Measurements from ENCODE around the gene IGSF6.
"Not testable (repeated sequence)": the region's sequence is repeated elsewhere in the genome, so short reads cannot be mapped to it uniquely, and the experiment has no call there.

IGSF6 gene, protein sequence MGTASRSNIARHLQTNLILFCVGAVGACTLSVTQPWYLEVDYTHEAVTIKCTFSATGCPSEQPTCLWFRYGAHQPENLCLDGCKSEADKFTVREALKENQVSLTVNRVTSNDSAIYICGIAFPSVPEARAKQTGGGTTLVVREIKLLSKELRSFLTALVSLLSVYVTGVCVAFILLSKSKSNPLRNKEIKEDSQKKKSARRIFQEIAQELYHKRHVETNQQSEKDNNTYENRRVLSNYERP

DNA sequence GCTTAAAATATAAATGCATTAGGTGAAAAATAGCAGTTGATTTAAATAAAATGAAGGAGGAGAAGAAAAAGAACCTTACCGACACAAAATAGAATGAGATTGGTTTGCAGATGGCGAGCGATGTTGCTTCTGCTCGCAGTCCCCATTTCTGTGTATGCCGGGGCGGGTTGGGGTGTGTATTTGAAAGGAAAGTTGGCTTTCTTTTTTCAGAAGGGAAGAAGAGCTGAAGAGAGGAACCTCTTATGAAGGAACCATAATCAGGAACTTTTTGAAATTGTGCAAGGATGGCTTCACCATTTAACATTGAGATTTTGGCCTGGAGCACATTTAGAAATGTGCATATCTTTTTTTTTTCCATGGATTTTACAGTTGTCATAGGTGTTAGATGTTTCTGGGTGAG, at the start of gene IGSF6:
IGSF6 (minus strand) TSS at position 156 of the 400 bp plus-strand sequence; CDS start at position 146, 10 bp downstream.
- no peak for DNase-seq

DNA sequence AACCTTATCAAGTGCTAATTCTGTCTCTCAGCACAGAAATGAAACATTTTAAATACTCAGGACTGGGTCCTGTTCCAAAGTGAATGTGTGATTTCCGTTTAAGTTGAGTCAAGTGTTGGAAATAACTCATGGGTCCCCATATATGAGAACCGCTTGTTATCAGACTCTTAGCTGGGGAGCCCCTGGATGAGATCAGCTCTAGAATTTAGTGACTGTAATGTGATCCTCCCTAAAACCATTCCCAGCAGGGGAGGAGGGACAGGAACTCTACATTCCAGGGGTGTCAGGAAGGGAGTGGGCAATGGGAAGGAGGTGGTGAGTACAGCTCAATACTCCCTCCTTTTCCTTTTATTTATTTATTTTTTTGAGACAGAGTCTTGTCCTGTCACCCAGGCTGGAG, 48.9 kb upstream of the IGSF6 start:
- no peak for DNase-seq

DNA sequence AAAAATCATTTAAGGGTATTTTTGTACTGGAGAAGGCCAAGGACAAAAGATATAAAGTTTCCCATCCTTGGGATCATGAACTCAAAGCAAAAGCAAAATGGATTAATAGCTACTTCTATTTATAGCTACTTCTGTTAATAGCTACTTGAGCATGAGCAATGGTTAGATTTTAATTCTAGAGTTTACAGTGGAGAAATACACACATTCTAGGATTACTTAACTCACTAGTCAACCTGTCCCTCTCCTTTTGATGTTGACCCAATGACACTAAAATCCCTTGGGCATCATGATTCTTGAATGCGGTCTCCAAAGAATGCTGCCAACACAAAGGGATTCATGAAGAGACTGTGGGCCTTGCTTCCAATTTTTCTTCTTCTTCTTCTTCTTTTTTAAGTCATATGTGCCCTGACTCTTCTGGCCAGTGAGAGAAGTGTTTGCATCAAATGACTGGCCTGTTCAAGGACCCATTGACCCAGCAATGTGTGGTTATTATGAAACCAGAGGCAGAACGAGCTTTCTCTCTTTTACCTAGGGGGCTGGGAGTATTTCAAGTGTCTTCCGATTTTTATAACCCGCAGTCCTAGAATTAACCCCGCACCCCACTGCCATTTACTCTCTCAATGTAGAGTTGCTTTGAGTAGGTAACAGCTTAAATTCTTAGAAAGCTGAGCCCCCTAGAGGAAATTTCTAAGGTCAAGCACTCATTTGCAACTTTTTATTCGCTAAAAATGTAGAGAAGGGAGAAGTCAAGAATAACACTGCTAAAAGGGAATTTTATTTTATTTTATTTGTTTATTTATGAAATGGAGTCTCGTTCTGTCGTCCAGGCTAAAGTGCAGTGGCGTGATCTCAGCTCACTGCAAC, 46.0 kb upstream of the IGSF6 start:
- no peak for DNase-seq

DNA sequence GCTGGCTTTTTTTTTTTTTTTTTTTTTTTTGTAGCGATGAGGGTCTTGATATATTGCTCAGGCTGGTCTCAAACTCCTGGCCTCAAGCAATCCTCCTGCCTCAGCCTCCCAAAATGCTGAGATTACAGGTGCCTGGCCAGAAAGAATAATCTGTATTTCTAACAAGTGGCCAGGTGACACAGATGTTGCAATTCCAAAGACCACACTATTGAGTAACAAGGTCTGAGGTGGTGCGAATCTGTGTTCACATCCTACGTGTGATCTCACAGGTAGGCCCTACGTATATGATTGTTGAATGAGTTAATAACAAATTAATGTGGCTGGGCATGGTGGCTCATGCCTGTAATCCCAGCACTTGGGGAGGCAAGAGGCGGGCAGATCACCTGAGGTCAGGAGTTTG, 44.6 kb upstream of the IGSF6 start:
- no peak for DNase-seq

DNA sequence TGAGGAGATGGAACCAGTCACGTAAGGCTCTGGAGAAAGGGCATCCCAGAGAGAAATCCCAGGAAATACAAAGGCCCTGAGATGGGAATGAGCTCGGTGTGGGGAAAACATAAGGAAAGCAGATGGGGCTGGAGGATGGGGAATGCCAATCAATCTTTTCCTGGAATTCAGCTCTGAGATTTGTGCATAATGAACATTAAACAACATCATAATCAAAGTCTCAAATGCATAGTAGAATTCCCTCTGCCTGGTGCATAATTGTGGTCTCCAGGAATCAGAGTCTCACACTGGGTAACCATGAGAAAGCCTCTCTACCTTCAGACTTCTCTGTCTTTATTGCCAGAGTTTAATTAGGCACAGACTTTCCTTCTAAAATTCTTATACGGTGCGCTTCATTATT, 42.2 kb upstream of the IGSF6 start:
- no peak for DNase-seq

DNA sequence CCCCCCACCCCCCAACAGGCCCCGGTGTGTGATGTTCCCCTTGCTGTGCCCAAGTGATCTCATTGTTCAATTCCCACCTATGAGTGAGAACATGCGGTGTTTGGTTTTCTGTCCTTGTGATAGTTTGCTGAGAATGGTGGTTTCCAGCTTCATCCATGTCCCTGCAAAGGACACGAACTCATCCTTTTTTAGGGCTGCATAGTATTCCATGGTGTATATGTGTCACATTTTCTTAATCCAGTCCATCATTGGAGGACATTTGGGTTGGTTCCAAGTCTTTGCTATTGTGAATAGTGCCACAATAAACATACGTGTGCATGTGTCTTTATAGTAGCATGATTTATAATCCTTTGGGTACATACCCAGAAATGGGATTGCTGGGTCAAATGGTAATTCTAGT, 38.6 kb upstream of the IGSF6 start:
- not testable (repeated sequence) for DNase-seq

DNA sequence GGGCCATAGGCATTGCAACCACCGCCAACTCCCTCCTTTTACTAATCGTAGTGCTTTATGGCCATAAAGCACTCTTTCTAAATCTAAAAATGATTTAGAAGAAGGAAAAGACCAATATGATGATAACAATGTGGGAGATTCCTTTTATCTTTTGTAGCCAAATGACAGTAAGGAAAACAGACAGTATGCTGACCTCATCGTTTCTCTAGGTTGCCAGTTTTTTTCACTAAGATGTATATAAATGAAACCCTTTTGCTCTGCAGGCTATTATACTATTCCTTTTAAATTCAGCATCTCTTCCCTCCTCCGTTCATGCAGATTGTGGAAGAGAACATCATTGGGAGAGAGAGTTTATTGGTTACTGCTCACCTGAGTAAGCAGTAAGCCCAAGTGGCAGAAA, 36.7 kb upstream of the IGSF6 start:
- DNase-seq, result no peak

DNA sequence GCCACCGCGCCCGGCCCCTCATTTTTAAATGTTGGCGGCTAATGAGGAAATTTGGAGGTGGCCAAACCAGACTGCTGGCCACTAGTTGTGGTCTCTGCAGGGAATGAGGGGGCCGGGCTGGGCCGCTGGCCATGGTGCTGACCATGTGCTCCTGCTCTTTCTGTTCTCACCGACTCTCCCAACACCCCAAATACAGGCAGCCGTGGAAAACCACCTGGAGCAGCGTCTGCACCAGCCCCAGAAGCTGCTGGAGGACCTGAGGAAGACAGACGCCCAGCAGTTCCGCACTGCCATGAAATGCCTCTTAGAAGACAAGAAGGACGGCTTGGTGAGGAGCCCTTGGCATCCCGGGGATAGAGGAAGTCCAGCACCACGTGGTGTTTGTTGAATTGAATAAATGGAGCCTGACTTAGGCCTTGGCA, 32.6 kb upstream of the IGSF6 start:
- no peak for DNase-seq

DNA sequence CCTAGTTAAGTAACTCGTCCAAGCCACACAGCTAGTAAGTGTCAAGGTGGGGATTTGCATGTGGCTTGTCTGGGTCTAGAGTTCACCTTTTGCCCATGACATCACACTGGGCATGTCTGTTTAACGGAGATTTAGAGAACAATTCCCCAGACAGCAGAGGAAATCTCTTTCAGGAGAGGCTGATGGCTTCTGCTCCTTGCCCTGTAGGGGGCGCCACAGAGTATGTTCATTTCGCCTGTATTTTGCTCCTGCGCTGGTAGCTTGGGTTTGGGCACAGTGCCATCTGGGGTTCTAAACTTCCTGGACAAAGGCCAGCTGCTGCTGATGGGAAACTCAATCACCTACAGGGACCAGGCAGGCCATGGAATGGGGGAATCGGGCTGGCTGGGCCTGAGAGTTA, 31.8 kb upstream of the IGSF6 start:
- DNase-seq, result peak; percentile 23

DNA sequence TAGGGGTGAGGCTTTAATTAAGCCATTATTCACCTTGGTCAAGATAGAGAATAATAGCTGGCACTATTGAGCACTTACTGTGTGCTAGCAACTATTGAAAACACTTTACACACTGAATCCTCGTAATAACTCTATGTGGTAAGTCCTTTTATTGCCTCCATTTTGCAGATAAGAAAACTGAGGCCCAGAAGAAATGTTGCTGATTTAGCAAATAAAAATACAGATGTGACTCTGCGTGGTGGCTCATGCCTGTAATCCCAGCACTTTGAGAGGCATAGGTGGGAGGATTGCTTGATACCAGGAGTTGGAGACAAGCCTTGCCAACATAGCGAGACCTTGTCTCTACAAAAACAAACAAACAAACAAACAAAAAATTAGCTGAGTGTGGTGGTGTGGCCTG, 30.8 kb upstream of the IGSF6 start:
- no peak for DNase-seq

DNA sequence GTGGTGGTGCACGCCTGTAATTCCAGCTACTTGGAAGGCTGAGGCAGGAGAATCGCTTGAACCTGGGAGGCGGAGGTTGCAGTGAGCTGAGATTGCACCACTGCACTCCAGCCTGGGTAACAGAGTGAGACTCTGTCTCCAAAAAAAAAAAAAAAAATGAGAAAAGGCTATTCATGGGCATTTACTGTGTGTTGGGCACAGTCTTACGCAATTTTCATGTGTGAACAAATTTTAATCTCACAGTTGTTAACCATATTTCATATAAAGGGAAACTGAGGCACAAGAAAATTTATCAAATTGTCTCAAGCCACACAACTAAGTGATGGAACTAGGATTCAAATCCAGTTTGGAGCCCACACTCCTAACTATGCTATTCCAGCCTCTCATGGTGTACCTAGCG, 28.3 kb upstream of the IGSF6 start:
- not testable (repeated sequence) for DNase-seq

DNA sequence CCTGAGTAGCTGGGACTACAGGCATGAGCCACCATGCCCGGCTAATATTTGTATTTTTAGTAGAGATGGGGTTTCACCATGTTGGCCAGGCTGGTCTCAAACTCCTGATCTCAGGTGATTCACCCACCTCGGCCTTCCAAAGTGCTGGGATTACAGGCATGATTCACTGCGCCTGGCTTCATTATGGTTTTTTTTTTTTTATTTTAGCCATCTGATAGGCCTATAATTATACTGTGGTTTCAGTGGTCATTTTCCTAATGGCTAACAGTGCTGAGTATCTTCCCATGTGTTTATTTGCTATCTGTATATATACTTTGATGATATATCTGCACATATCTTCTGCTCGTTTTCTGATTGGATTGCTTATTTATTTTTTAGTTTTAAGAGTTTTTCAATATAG, 22.0 kb upstream of the IGSF6 start:
- DNase-seq, result not testable (repeated sequence)

DNA sequence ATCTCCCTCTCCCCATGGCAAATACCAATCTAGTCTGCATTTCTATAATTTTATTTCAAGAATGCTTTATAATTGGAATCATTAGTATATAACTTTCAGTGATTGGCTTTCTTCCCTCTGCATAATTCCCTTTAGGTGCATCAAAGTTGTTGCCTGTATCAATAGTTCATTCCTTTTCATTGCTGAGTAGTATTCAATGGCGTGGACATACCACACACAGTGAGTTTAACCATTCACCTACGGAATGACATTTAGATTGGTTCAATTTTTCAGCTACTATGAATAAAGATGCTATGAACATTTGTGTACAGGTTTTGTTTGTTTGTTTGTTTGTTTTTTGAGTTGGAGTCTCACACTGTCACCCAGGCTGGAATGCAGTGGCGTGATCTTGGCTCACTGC, 21.1 kb upstream of the IGSF6 start:
- DNase-seq, result no peak

DNA sequence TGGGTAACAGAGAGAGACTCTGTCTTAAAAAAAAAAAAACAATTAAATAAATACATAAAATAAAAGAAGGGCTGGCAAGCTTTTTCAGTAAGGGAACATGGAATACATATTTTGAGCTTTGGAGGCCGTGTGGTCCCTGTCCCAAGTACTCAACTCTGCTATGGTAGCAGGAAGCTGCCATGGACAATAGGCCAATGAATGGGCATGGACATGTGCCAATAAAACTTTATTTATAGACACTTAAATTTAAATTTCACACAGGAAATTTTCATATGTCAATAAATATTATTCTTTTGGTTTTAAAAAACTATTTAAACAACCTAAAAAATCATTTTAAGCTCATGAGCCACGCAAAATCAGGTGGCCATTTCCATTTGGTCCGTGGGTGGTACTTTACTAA, 15.2 kb upstream of the IGSF6 start:
- no peak for DNase-seq

DNA sequence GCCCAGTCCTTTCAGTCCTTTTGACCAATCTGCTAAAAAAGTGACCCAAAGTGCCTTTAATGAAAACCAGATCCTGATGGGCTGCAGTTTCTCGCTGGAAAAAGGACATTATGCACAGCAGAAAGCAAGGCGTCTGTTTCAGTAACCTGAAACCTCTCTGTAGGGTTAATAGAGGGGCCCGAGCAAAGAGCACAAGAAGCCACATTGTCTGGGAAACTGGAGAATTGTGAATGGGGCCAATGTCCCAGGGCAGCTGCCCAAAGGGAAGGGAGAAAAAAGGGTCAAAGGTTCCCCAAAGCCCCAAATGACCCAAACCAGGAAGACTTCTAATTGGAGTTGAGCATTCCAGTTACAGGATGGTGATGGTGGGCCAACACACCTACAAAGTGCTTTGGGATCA, 14.4 kb upstream of the IGSF6 start:
- peak; percentile 25 for DNase-seq

DNA sequence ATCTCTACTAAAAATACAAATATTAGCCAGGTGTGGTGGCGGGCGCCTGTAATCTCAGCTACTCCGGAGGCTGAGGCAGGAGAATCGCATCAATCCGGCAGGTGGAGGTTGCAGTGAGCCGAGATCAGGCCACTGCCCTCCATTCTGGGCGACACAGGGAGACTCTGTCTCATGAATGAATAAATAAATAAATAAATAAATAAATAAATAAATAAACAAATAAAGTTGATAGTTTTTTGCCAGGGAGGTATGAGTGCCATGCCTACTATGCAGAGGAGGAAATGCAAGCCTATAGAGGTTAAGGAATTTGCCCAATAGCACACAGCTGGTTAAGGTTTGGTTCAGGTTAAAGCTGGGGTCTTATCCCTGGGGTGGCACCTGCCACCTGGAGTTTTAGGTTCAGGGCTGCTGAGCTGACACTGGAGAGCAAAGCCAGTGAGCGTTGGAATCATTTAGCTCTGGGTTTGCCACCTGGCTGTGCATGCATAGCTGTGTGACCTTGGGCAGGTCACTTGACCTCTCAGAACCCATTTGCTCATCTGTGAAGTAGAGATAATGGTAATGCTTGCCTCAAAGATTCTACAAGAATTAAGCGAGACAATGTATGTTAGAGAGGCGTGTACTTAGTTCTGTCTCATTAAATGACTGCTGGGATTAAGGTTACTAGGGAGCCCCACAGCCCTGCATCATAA, 12.5 kb upstream of the IGSF6 start:
- no peak for DNase-seq

DNA sequence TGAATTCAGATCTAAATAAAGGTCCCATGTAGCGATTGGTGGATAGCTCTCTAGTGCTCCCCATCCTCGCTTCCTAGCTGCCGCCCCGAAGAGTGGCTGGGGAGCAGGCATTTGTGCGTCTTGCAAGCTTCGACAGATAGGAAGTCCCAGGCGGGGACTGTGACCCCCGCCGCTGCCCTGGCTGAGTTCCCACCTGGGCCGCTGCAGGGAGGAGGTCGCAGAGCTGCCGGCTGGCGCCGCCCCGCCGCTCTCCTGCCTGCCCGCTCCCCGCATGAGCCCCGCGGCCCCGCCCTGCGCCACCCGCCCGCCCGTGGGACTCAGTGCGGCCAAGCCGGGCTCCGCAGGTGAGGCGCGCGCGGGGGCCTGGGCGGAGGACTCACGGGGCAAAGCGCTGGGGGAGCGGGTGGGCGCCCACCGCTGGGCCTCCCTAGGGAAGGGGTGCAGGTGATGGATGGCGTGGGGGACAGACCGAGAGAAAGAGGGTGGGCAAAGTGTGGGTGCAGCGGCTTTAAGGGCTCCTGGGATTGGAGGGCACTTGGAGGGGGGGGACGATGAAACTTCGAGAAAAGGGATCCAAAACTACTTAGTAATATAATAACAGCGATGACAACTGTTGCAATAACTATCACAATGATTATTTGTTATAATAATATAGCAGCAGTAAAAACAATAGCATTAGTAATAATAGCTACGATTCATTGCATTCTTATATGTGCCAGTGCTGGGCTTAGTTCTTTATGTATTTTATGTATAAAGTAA, 11.7 kb upstream of the IGSF6 start, which contains the start of gene OTOA:
OTOA (plus strand) TSS at position 80 of the 759 bp plus-strand sequence. CDS start 14,547 bp downstream, outside the sequence.
- DNase-seq, result peak; percentile 37

DNA sequence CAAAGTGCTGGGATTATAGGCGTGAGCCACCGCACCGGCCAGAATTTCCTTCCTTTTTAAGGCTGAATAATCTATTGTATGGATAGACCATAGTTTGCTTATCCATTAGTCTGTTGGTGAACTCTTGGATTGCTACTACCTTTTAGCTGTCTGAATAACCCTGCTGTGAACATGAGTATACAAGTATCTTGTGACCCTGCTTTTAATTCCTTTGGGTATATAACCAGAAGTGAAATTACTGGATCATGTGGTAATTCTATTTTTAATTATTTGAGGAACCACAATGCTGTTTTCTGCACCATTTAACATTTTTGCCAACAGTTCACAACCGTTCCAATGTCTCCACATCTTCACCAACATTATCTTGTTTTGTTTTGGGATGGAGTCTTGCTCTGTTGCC, 6.7 kb upstream of the IGSF6 start:
- no peak for DNase-seq

DNA sequence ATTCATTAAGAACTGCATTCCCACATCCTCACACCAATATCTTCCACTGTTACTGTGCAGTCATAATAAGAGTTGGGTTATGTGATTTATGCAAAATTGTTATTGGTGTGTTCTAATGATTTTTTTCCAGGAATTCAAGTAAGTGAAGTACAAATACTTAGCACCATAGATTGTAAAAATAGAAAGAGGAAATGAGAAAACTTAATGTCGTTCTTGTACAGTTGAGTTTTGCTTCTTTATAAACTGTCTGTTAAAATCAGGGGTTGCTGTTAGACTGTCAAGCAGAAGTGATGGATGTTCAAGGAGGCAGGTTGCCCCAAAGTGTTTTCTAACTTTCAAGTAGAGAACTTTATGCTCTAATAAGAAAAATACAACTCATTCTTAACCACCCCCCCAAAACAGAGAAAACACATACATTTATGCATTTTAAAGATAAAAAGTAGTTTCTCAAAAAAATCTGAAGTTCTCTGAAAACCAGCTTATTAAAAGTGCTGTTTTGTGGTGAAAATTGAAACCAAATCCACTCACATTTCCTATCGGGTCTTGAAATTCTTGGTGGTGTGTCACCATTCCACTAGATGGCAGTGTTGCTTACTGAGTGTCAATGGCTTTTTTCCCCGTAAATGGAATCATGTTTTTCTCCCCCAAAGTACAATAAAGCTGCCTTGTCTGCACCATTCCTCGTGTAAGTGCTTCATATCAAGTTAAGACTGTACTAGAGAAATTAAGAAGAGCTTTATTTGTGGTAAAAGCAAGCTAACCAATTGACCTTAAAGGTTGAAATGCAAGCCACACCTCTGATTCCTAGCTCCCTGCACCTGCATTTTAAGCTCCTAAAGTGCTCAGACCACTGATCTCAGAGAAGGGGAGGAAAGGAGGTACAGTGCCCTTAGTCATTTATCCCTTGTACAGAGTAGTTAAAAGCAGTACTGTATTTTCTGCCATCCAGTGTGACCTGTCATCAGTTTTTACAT, 4.7 kb upstream of the IGSF6 start:
- DNase-seq, result peak; percentile 64

DNA sequence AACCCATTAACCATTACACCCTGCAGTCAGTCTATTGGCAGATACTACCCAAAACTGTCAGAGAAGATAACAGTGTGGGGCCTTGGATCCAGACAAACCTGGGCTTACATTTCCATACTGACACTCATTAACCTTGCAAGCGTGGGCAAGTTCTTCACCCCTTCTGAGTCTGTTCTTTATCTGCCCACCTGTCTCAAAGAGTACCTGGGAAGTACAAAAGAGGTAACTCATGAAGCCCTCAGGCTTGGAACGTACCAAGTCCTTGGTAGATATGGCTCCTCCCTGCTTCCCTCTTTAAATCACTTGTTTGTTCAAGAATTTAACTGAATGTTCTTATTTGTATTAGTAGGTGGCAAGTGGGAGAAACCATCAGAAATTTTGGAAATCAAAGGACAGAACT, 2.5 kb upstream of the IGSF6 start:
- no peak for DNase-seq

DNA sequence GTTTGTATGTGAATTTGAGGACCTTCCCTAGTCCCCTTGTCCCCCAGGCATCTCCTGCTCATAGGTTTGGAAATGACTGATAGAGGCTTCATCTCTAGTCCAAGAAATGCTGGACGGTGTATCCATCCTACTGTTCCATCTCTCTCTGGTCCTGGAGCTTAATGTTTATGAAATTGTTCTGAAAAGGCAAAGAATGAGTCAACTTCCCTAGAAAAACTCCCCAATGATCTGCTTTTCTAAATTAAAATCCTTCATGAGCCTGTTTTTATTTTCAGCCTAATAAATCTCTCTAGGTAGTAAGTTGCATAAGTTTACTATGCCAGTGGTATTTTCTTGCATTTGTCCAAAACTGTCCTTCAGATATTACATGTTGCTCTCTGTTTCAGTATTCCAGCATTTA, 2.1 kb upstream of the IGSF6 start:
- no peak for DNase-seq

DNA sequence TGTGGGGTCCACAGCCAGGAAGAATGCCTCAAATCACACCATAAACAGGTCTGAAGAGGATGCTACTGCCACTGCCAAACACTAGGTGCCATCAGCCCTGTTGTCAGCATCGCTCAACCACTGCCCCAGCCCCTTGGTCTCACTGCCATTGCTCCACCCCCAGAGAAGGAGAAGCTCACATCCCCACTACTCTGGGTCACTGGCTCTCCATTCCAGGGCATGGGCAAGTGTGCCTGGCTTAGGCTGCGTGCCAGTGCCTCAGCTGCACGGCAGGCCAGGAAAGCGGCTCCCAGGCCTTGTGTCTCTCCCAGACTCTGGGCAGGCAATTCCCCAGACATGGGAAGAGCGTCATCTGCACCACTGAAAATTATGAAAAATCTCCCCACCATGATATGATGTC, 1.2 kb upstream of the IGSF6 start:
- no peak for DNase-seq

Data from NCI-H2171 treated with DMSO at 0.1 percent for 48 hours (cell line).